LNCaP clone FGC (cell line): ENCODE data around the gene SPINT2.

Experiments used
- DNase-seq: peaks from one replicate; pipeline ENCODE4 v3.0.0-alpha.2; 2011; ENCODE audit warnings: low read depth
- H3K4me3 ChIP-seq: 2 replicates; pipeline ENCODE4 v1.5.1; 2011; ENCODE audit warnings: mild to moderate bottlenecking, low read depth, low read length, control low read depth
- CTCF ChIP-seq: IDR thresholded peaks from 2 replicates; pipeline ENCODE4 v1.5.1; 2012; ENCODE audit warnings: mild to moderate bottlenecking; ENCODE audit not compliant: control insufficient read depth, insufficient read depth; ENCODE audit errors: extremely low read depth

The SPINT2 gene

GRCh38 chr19:38321646-38322196, 57.3 kb downstream of the SPINT2 start:
- no peak for TF ChIP-seq CTCF
- no peak for DNase-seq
- H3K4me3 ChIP-seq = no peak overlapping the region

GRCh38 chr19:38323291-38323690, 58.9 kb downstream of the SPINT2 start:
- no peak for DNase-seq
- TF ChIP-seq CTCF = no peak
- H3K4me3 ChIP-seq = no peak overlapping the region

- DNase-seq = no peak
- TF ChIP-seq CTCF = no peak
- no peak overlapping the region for H3K4me3 ChIP-seq
Measured at GRCh38 chr19:38324431-38324830, 60.1 kb downstream of the SPINT2 start.

GRCh38 chr19:38326591-38326990, 62.2 kb downstream of the SPINT2 start:
- no peak for DNase-seq
- no peak for TF ChIP-seq CTCF
- no peak overlapping the region for H3K4me3 ChIP-seq

- no peak for TF ChIP-seq CTCF
- H3K4me3 ChIP-seq = no peak overlapping the region
Measured at GRCh38 chr19:38329651-38330050, 65.3 kb downstream of the SPINT2 start.

GRCh38 chr19:38331728-38332127, 67.4 kb downstream of the SPINT2 start:
- no peak for DNase-seq
- TF ChIP-seq CTCF = no peak
- no peak overlapping the region for H3K4me3 ChIP-seq

More at GRCh38 chr19:38329651-38330050, 65.3 kb downstream of the SPINT2 start:
- no peak for DNase-seq

- no peak for DNase-seq
- no peak for TF ChIP-seq CTCF
- H3K4me3 ChIP-seq = no peak overlapping the region
Measured at GRCh38 chr19:38333245-38333644, 68.9 kb downstream of the SPINT2 start.
